ENCODE data around the gene CAPZB. TPM values are rescaled to one million over a fixed set of nuclear protein-coding genes. Genes with fewer than 3 reads are reported as not detected.

Gene CAPZB
- total and polyA plus RNA-seq, 10 donors = 139 to 386 (median 277) TPM

GRCh38 chr1:19368964-19369363, 116.4 kb downstream of the CAPZB start:
- peak overlapping the region in 2 of 8 donors; percentile 61 to 65 for H3K27ac ChIP-seq
- H3K4me1 ChIP-seq = peaks cover 4 to 74% (median 26%) of the 10 kb centered on the region in 6 donors
- WGBS, 5 donors = 67 to 83% (median 78%) methylated on average over 2 to 5 of the region's 5 CpGs
- DNase-seq = no peak
- intact Hi-C loops (cut with DNase I; ENCODE audit: low total_unique reads) = no loop called here
- H3K9me3 ChIP-seq = no peaks in the 10 kb centered on the region
- H3K4me3 ChIP-seq = no peak overlapping the region
- no peaks in the 10 kb centered on the region for H3K27me3 ChIP-seq (replicated peaks in 1 of 7)
- TF ChIP-seq CTCF (IDR thresholded peaks at IDR 0.05 in 8 of 11, conservative IDR thresholded peaks at IDR 0.05 in 3 of 11) (no peak), POLR2AphosphoS5 (IDR thresholded peaks at IDR 0.05) (no peak), POLR2A (IDR thresholded peaks at IDR 0.05) (no peak)
- peaks cover 0 to 96% (median 33%) of the 10 kb centered on the region in 6 donors for H3K36me3 ChIP-seq

GRCh38 chr1:19368050-19368449, 117.3 kb downstream of the CAPZB start:
- peaks cover 0 to 96% (median 30%) of the 10 kb centered on the region in 6 donors for H3K36me3 ChIP-seq
- intact Hi-C loops (cut with DNase I; ENCODE audit: low total_unique reads) = no loop called here
- peaks cover 4 to 68% (median 26%) of the 10 kb centered on the region in 6 donors for H3K4me1 ChIP-seq
- no peaks in the 10 kb centered on the region for H3K27me3 ChIP-seq (replicated peaks in 1 of 7)
- WGBS, 5 donors = 94 to 97% (median 96%) methylated on average over 5 of the region's 5 CpGs
- TF ChIP-seq POLR2AphosphoS5 (IDR thresholded peaks at IDR 0.05) = no peak
- TF ChIP-seq POLR2A (IDR thresholded peaks at IDR 0.05) = no peak
- TF ChIP-seq CTCF (IDR thresholded peaks at IDR 0.05 in 8 of 11, conservative IDR thresholded peaks at IDR 0.05 in 3 of 11) = no peak
- no peak overlapping the region for H3K4me3 ChIP-seq
- H3K27ac ChIP-seq = no peak overlapping the region
- H3K9me3 ChIP-seq = no peaks in the 10 kb centered on the region
- DNase-seq = no peak

- no peak overlapping the region for H3K4me3 ChIP-seq
- H3K4me1 ChIP-seq = peaks cover 4 to 68% (median 26%) of the 10 kb centered on the region in 6 donors
- intact Hi-C loops (cut with DNase I; ENCODE audit: low total_unique reads) = no loop called here
- no peak overlapping the region for H3K27ac ChIP-seq
- TF ChIP-seq POLR2AphosphoS5 (IDR thresholded peaks at IDR 0.05) (no peak), CTCF (IDR thresholded peaks at IDR 0.05 in 8 of 11, conservative IDR thresholded peaks at IDR 0.05 in 3 of 11) (no peak), POLR2A (IDR thresholded peaks at IDR 0.05) (no peak)
- WGBS, 5 donors = 81 to 94% (median 92%) methylated on average over 13 of the region's 13 CpGs
- DNase-seq = no peak
- H3K9me3 ChIP-seq = no peaks in the 10 kb centered on the region
- H3K36me3 ChIP-seq = peaks cover 0 to 96% (median 27%) of the 10 kb centered on the region in 6 donors
- no peaks in the 10 kb centered on the region for H3K27me3 ChIP-seq (replicated peaks in 1 of 7)
Measured at GRCh38 chr1:19367584-19368041, 117.7 kb downstream of the CAPZB start.

- Histone ChIP-seq H3K36me3 (peaks cover 0 to 95% (median 20%) of the 10 kb centered on the region in 6 donors), H3K27ac (no peak overlapping the region), H3K4me3 (no peak overlapping the region), H3K27me3 (replicated peaks in 1 of 7) (no peaks in the 10 kb centered on the region), H3K9me3 (no peaks in the 10 kb centered on the region), H3K4me1 (peaks cover 4 to 64% (median 25%) of the 10 kb centered on the region in 6 donors)
- DNase-seq = no peak
- WGBS, 5 donors = 89 to 93% (median 91%) methylated on average over 18 of the region's 18 CpGs
- intact Hi-C loops (cut with DNase I; ENCODE audit: low total_unique reads) = no loop called here
- TF ChIP-seq POLR2AphosphoS5 (IDR thresholded peaks at IDR 0.05) = no peak
- no peak for TF ChIP-seq POLR2A (IDR thresholded peaks at IDR 0.05)
- no peak for TF ChIP-seq CTCF (IDR thresholded peaks at IDR 0.05 in 8 of 11, conservative IDR thresholded peaks at IDR 0.05 in 3 of 11)
Measured at GRCh38 chr1:19366599-19367536, 118.5 kb downstream of the CAPZB start.

Measured in spleen (tissue), 11 donors.